A549 (cell line): ENCODE data around the gene MROH7. TPM values are rescaled to one million over a fixed set of nuclear protein-coding genes. Genes with fewer than 3 reads are reported as not detected.

ENCODE experiments used
- ATAC-seq, 2 experiments: fragments of 200-7000 bp in 1 of 2; fragments of >200 bp in 1 of 2; cut with Nextera tagmentation in 1 of 2; cut with Tn5 transposase in 1 of 2; 3 replicates each; pipeline versions ENCODE4 v1.8.0 to v1.9.1; 2018 to 2020; ENCODE audit warnings: mild to moderate bottlenecking in 1 of 2, moderate library complexity in 1 of 2
- CTCF ChIA-PET: fragments of 300-600 bp; sonication (Branson Sonifier 250); formaldehyde crosslinking; extraction: SDS; loops from one replicate; lab custom pipeline; 2021; ENCODE audit warnings: antibody characterized with exemption, inconsistent platforms; lab: Yijun Ruan, JAX
- POLR2A ChIA-PET: fragments of 350-600 bp; formaldehyde crosslinking; extraction: SDS; loops from one replicate; lab custom pipeline; 2021; ENCODE audit warnings: antibody characterized with exemption, inconsistent platforms; lab: Yijun Ruan, JAX
- DNase-seq, 2 experiments: peaks; one replicate each; pipeline versions ENCODE4 v3.0.0 to v3.0.0-alpha.2; 2011 to 2016; ENCODE audit warnings: low read depth in 1 of 2, low spot score in 1 of 2
- FAIRE-seq: peaks from 2 replicates; lab custom pipeline; 2011; peaks lifted over from hg19 to GRCh38; lab: Jason Lieb, UNC
- H3K27ac ChIP-seq, 2 experiments: fragments of >200 bp; sonication (Bioruptor Twin); formaldehyde crosslinking; 3 replicates each; pipeline ENCODE4 v1.5.1; 2016 to 2017
- H3K4me1 ChIP-seq: fragments of >200 bp; sonication (Bioruptor Twin); formaldehyde crosslinking; 3 replicates; pipeline ENCODE4 v1.6.1; 2016
- H3K4me2 ChIP-seq: fragments of >200 bp; sonication (Bioruptor Twin); formaldehyde crosslinking; 3 replicates; pipeline ENCODE4 v1.6.1; 2016
- H3K4me3 ChIP-seq: fragments of >200 bp; sonication (Bioruptor Twin); formaldehyde crosslinking; 3 replicates; pipeline ENCODE4 v1.5.1; 2016
- H3K9me3 ChIP-seq: fragments of >200 bp; sonication (Bioruptor Twin); formaldehyde crosslinking; 3 replicates; pipeline ENCODE4 v1.6.1; 2016
- BHLHE40 ChIP-seq: IDR thresholded peaks from 2 replicates; pipeline ENCODE4 v1.6.1; 2012; ENCODE audit warnings: low read depth, low read length, inconsistent platforms
- CBX2 ChIP-seq: fragments of 200-600 bp; sonication (generic); IDR thresholded peaks from 2 replicates; pipeline ENCODE4 v1.6.1; 2016; ENCODE audit warnings: low read depth, mild to moderate bottlenecking, borderline replicate concordance
- CHD4 ChIP-seq: fragments of 200-600 bp; sonication (generic); IDR thresholded peaks from 2 replicates; pipeline ENCODE4 v1.6.1; 2016; ENCODE audit warnings: antibody characterized with exemption, mild to moderate bottlenecking, borderline replicate concordance
- EP300 ChIP-seq, 2 experiments: fragments of >200 bp; sonication (Bioruptor Twin); formaldehyde crosslinking; IDR thresholded peaks; 2 replicates in 1 of 2; 3 replicates in 1 of 2; pipeline ENCODE4 v1.6.1; 2016 to 2017
- HEYL ChIP-seq: fragments of 250-450 bp; sonication (Bioruptor Pico); IDR thresholded peaks from 2 replicates; pipeline ENCODE4 v1.8.0; 2021; ENCODE audit warnings: mild to moderate bottlenecking, moderate library complexity
- HOXA7 ChIP-seq: fragments of 250-450 bp; sonication (Bioruptor Pico); IDR thresholded peaks from 2 replicates; pipeline ENCODE4 v1.5.0; 2020; ENCODE audit warnings: mild to moderate bottlenecking, moderate library complexity
- HOXB13 ChIP-seq: fragments of 250-450 bp; sonication (Bioruptor Pico); IDR thresholded peaks from 2 replicates; pipeline ENCODE4 v1.5.0; 2020; ENCODE audit warnings: low read depth, mild to moderate bottlenecking, moderate library complexity
- HOXB5 ChIP-seq: fragments of 250-450 bp; sonication (Bioruptor Pico); IDR thresholded peaks from 2 replicates; pipeline ENCODE4 v1.5.0; 2020; ENCODE audit warnings: mild to moderate bottlenecking, moderate library complexity
- JUNB ChIP-seq: fragments of >200 bp; sonication (Bioruptor Twin); formaldehyde crosslinking; IDR thresholded peaks from 2 replicates; pipeline ENCODE4 v1.6.1; 2016
- KDM1A ChIP-seq: fragments of 200-600 bp; sonication (generic); IDR thresholded peaks from 2 replicates; pipeline ENCODE4 v1.6.1; 2016; ENCODE audit warnings: low read depth, mild to moderate bottlenecking
- MAFK ChIP-seq: fragments of 450-650 bp; IDR thresholded peaks from 2 replicates; pipeline ENCODE4 v1.6.1; 2014; ENCODE audit not compliant: partially characterized antibody
- MAZ ChIP-seq: fragments of 150-350 bp; IDR thresholded peaks from 2 replicates; pipeline ENCODE4 v1.6.1; 2014; ENCODE audit warnings: antibody characterized with exemption, low read depth, low read length, borderline replicate concordance
- NFE2L2 ChIP-seq: fragments of 150-350 bp; conservative IDR thresholded peaks from 2 replicates; pipeline ENCODE4 v1.6.1; 2014; ENCODE audit warnings: low read length
- NPAS2 ChIP-seq: fragments of 250-450 bp; sonication (Bioruptor Pico); IDR thresholded peaks from 2 replicates; pipeline ENCODE4 v1.8.0; 2022; ENCODE audit warnings: mild to moderate bottlenecking, moderate library complexity, borderline replicate concordance
- PHF8 ChIP-seq: fragments of 200-600 bp; sonication (generic); IDR thresholded peaks from 2 replicates; pipeline ENCODE4 v1.6.1; 2016; ENCODE audit warnings: low read depth, mild to moderate bottlenecking, antibody characterized with exemption, moderate library complexity, borderline replicate concordance
- RAD21 ChIP-seq, 2 experiments: fragments of >200 bp in 1 of 2; sonication (Bioruptor Twin) in 1 of 2; formaldehyde crosslinking in 1 of 2; IDR thresholded peaks in 1 of 2; conservative IDR thresholded peaks in 1 of 2; 2 replicates in 1 of 2; 3 replicates in 1 of 2; pipeline ENCODE4 v1.6.1; 2012 to 2018; ENCODE audit warnings: inconsistent platforms in 1 of 2
- SMC3 ChIP-seq: fragments of >200 bp; sonication (Bioruptor Twin); formaldehyde crosslinking; IDR thresholded peaks from 3 replicates; pipeline ENCODE4 v1.6.1; 2018; ENCODE audit warnings: inconsistent platforms
- TFCP2L1 ChIP-seq: fragments of 250-450 bp; sonication (Bioruptor Pico); IDR thresholded peaks from 2 replicates; pipeline ENCODE4 v1.5.0; 2021; ENCODE audit warnings: mild to moderate bottlenecking
- ZC3H11A ChIP-seq: fragments of 450-650 bp; IDR thresholded peaks from 2 replicates; pipeline ENCODE4 v1.6.1; 2014; ENCODE audit warnings: antibody characterized with exemption, mild to moderate bottlenecking
- ZNF302 ChIP-seq: fragments of 250-450 bp; sonication (Bioruptor Pico); IDR thresholded peaks from 2 replicates; pipeline ENCODE4 v1.9.0; 2021; ENCODE audit warnings: inconsistent platforms, mild to moderate bottlenecking, moderate library complexity
- WGBS: methylation state at CpG from one replicate; pipeline ENCODE4 v1.1.6; 2017; ENCODE audit errors: missing lambda C conversion rate; 5-methylcytosine and 5-hydroxymethylcytosine counted together
- polyA plus RNA-seq, 4 experiments: library from polyadenylated mRNA; depleted of rRNA in 3 of 4; stranded (reverse); fragments of >200 nt; fragmentation: RNase III in 1 of 4; extraction: RNeasy Plus Mini Kit Qiagen cat#74134 plus additional on column Dnase treatment in 1 of 4; gene quantifications; 2 replicates in 3 of 4; 3 replicates in 1 of 4; pipeline ENCODE4 v1.2.3, GENCODE V29; 2011 to 2017
- TF ChIP-seq, protein P1 (sequence below): fragments of 150-350 bp; IDR thresholded peaks from 2 replicates; pipeline ENCODE4 v1.6.1; 2014; ENCODE audit warnings: low read depth, mild to moderate bottlenecking, low read length
- TF ChIP-seq, protein P2 (sequence below): fragments of 250-450 bp; sonication (Bioruptor Pico); IDR thresholded peaks from 2 replicates; pipeline ENCODE4 v1.5.0; 2021; ENCODE audit warnings: mild to moderate bottlenecking, moderate library complexity, borderline replicate concordance
- TF ChIP-seq, protein P3 (sequence below): IDR thresholded peaks from 2 replicates; pipeline ENCODE4 v1.6.1; 2012
- TF ChIP-seq, protein P4 (sequence below): fragments of 450-650 bp; IDR thresholded peaks from 2 replicates; pipeline ENCODE4 v1.6.1; 2014; ENCODE audit warnings: antibody characterized with exemption

The MROH7 gene
- polyA plus RNA-seq, 2 of the 4 experiments (the other 2 are of a cell fraction): not detected

DNA sequence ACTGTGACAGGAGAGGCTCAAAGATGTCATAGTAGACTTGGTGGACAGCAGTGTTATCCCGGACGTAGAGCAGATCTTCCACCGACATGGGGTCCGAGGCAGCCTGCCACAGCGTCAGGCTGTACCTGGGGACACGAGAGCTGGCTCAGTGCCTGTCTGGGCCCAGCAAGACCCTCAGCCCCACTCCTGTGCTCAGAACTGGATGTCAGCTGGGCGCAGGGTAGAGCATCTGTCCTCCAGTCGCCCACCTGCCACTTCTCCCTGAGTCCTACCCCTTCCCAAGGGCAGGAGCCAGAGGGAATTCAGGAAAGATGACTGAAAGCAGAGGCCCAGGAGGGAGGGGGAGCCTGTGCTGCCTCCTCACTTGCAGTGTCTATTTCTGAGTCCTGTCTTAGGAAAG lies 30.0 kb upstream of the MROH7 start:
- POLR2A ChIA-PET: no interaction called here
- CTCF ChIA-PET: interaction anchor here (0.5 kb wide), 1 partner anchor 60 kb away, joined by 3 read pairs; no protein-coding TSS in a partner anchor
- WGBS: 81% methylated on average over 8 of the region's 8 CpGs

DNA sequence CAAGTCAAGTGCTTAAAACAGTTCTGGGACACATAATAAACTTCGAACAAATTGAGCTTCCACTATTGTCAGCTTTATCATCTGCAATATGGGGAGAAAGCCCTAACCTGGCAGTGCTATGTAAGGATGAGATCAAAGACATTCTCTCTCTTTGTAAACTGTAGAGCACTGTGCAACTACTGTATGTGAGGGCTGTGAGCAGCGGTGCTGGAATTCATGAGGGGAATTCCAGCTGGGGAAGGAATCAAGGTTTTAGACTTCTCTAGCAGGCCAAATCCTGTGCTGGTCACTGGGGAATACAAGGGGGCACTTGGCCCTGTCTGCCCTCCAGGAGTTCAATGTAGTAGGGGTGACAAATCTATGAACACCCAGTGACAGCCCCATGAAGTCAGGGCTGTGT lies 27.6 kb upstream of the MROH7 start:
- Histone ChIP-seq H3K27ac (no peak overlapping the region), H3K4me3 (no peak overlapping the region), H3K4me2 (no peak overlapping the region), H3K4me1 (no peaks in the 10 kb centered on the region), H3K9me3 (no peaks in the 10 kb centered on the region)
- no peak for TF ChIP-seq PHF8
- TF ChIP-seq CHD4: no peak
- no peak for TF ChIP-seq CBX2
- TF ChIP-seq JUNB: no peak
- TF ChIP-seq MAFK: no peak
- TF ChIP-seq, protein P1, sequence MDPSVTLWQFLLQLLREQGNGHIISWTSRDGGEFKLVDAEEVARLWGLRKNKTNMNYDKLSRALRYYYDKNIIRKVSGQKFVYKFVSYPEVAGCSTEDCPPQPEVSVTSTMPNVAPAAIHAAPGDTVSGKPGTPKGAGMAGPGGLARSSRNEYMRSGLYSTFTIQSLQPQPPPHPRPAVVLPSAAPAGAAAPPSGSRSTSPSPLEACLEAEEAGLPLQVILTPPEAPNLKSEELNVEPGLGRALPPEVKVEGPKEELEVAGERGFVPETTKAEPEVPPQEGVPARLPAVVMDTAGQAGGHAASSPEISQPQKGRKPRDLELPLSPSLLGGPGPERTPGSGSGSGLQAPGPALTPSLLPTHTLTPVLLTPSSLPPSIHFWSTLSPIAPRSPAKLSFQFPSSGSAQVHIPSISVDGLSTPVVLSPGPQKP: no peak
- TF ChIP-seq EP300 (IDR thresholded peaks at IDR 0.05): no peak
- TF ChIP-seq RAD21 (conservative IDR thresholded peaks at IDR 0.05 in 1 of 2, IDR thresholded peaks at IDR 0.05 in 1 of 2): no peak
- no peak for TF ChIP-seq NPAS2 (CRISPR knock-in tag)
- TF ChIP-seq SMC3: no peak
- TF ChIP-seq HEYL: no peak
- TF ChIP-seq, protein P2, sequence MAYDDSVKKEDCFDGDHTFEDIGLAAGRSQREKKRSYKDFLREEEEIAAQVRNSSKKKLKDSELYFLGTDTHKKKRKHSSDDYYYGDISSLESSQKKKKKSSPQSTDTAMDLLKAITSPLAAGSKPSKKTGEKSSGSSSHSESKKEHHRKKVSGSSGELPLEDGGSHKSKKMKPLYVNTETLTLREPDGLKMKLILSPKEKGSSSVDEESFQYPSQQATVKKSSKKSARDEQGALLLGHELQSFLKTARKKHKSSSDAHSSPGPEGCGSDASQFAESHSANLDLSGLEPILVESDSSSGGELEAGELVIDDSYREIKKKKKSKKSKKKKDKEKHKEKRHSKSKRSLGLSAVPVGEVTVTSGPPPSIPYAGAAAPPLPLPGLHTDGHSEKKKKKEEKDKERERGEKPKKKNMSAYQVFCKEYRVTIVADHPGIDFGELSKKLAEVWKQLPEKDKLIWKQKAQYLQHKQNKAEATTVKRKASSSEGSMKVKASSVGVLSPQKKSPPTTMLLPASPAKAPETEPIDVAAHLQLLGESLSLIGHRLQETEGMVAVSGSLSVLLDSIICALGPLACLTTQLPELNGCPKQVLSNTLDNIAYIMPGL: no peak
- TF ChIP-seq NFE2L2: no peak
- no peak for TF ChIP-seq MAZ
- POLR2A ChIA-PET: no interaction called here
- DNase-seq: no peak
- CTCF ChIA-PET: no interaction called here
- 44% methylated on average over 2 of the region's 2 CpGs for WGBS
- FAIRE-seq: no peak
- no peak; a peak in 1 of 6 replicates for ATAC-seq

More for the DNA sequence above, 30.0 kb upstream of the MROH7 start:
- DNase-seq (no peak), FAIRE-seq (no peak), ATAC-seq (no peak)
- TF ChIP-seq, protein P3, sequence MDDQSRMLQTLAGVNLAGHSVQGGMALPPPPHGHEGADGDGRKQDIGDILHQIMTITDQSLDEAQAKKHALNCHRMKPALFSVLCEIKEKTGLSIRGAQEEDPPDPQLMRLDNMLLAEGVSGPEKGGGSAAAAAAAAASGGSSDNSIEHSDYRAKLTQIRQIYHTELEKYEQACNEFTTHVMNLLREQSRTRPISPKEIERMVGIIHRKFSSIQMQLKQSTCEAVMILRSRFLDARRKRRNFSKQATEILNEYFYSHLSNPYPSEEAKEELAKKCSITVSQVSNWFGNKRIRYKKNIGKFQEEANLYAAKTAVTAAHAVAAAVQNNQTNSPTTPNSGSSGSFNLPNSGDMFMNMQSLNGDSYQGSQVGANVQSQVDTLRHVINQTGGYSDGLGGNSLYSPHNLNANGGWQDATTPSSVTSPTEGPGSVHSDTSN: no peak
- no peak for TF ChIP-seq HOXB5
- TF ChIP-seq BHLHE40: no peak
- TF ChIP-seq JUNB: no peak
- TF ChIP-seq TFCP2L1 (CRISPR knock-in tag): no peak
- H3K27ac ChIP-seq: no peak overlapping the region
- no peak overlapping the region for H3K4me2 ChIP-seq
- no peaks in the 10 kb centered on the region for H3K4me1 ChIP-seq
- no peak overlapping the region for H3K4me3 ChIP-seq
- H3K9me3 ChIP-seq: no peaks in the 10 kb centered on the region

DNA sequence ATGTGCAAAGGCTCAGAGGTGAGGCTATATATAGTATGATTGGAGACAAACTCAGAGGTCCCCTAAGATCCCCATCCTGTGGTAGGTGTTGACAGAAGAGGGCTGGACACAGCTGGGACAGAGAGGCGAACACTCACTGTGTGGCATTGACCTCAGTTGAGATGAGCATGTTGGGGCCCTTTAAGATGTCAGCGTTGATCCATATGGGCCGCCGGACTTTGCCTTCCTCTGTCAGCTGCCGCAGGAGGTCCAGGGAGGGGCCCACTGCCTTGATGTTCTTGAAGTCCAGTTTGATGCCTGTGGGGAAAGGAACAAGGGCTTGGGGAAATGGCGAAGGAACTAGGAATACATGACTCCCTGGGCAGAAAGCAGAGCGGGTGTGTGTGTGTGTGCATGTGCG lies 27.0 kb upstream of the MROH7 start:
- 95% methylated on average over 5 of the region's 8 CpGs for WGBS
- no peak overlapping the region for H3K27ac ChIP-seq
- no peak for DNase-seq
- H3K9me3 ChIP-seq: no peaks in the 10 kb centered on the region
- no peak overlapping the region for H3K4me3 ChIP-seq
- CTCF ChIA-PET: no interaction called here
- TF ChIP-seq MAFK (no peak), KDM1A (no peak), HOXA7 (CRISPR knock-in tag) (no peak), ZNF302 (CRISPR knock-in tag) (no peak), HOXB13 (CRISPR knock-in tag) (no peak), CHD4 (no peak), ZC3H11A (no peak)
- TF ChIP-seq, protein P4, sequence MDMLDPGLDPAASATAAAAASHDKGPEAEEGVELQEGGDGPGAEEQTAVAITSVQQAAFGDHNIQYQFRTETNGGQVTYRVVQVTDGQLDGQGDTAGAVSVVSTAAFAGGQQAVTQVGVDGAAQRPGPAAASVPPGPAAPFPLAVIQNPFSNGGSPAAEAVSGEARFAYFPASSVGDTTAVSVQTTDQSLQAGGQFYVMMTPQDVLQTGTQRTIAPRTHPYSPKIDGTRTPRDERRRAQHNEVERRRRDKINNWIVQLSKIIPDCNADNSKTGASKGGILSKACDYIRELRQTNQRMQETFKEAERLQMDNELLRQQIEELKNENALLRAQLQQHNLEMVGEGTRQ: no peak
- FAIRE-seq: no peak
- ATAC-seq: no peak
- POLR2A ChIA-PET: no interaction called here
- no peaks in the 10 kb centered on the region for H3K4me1 ChIP-seq
- no peak overlapping the region for H3K4me2 ChIP-seq
